Pons (tissue), 1 donor: ENCODE data around the gene TCF4.

Experiments used
- DNase-seq: peaks from one replicate; pipeline ENCODE4 v3.0.0-alpha.2; 2016; ENCODE audit warnings: low spot score

TCF4 gene

GRCh38 chr18:55585920-55586561 is 2.0 kb downstream of the TCF4 start:
- DNase-seq = peak; percentile 86

GRCh38 chr18:55585065-55585919 is 2.7 kb downstream of the TCF4 start:
- peak; percentile 60 for DNase-seq

- DNase-seq = no peak
Observed at GRCh38 chr18:55584201-55584600, 3.8 kb downstream of the TCF4 start.

GRCh38 chr18:55582325-55582724 is 5.7 kb downstream of the TCF4 start:
- DNase-seq = no peak

GRCh38 chr18:55579501-55580270 is 8.3 kb downstream of the TCF4 start:
- DNase-seq = no peak

GRCh38 chr18:55577812-55578539 is 10.0 kb downstream of the TCF4 start:
- DNase-seq = no peak

- DNase-seq = no peak
Observed at GRCh38 chr18:55576001-55576400, 12.0 kb downstream of the TCF4 start.

GRCh38 chr18:55575066-55575465 is 12.9 kb downstream of the TCF4 start:
- DNase-seq = peak; percentile 63

- no peak for DNase-seq
Observed at GRCh38 chr18:55573386-55573785, 14.6 kb downstream of the TCF4 start.

- DNase-seq = no peak
Observed at GRCh38 chr18:55570966-55571365, 17.0 kb downstream of the TCF4 start.

GRCh38 chr18:55566456-55566935 is 21.5 kb downstream of the TCF4 start:
- no peak for DNase-seq

GRCh38 chr18:55559739-55560138 is 28.3 kb downstream of the TCF4 start:
- no peak for DNase-seq

- no peak for DNase-seq
Observed at GRCh38 chr18:55557211-55557610, 30.8 kb downstream of the TCF4 start.

GRCh38 chr18:55555395-55556027 is 32.5 kb downstream of the TCF4 start:
- no peak for DNase-seq

- no peak for DNase-seq
Observed at GRCh38 chr18:55552526-55553189, 35.3 kb downstream of the TCF4 start.

GRCh38 chr18:55551227-55551626 is 36.8 kb downstream of the TCF4 start:
- no peak for DNase-seq

GRCh38 chr18:55550471-55550870 is 37.5 kb downstream of the TCF4 start:
- DNase-seq = no peak

- DNase-seq = no peak
Observed at GRCh38 chr18:55549474-55550104, 38.4 kb downstream of the TCF4 start.

GRCh38 chr18:55547705-55548056 is 40.3 kb downstream of the TCF4 start:
- peak; percentile 77 for DNase-seq
